ENCODE measurements around the gene SLMAP. TPM values are rescaled to one million over a fixed set of nuclear protein-coding genes. Genes with fewer than 3 reads are reported as not detected.

The SLMAP gene
- total and polyA plus RNA-seq, 2 of the 13 experiments (the other 11 are each of a cell fraction or from before 2014, with no cell fraction given): 24.0 to 48.3 TPM

DNA sequence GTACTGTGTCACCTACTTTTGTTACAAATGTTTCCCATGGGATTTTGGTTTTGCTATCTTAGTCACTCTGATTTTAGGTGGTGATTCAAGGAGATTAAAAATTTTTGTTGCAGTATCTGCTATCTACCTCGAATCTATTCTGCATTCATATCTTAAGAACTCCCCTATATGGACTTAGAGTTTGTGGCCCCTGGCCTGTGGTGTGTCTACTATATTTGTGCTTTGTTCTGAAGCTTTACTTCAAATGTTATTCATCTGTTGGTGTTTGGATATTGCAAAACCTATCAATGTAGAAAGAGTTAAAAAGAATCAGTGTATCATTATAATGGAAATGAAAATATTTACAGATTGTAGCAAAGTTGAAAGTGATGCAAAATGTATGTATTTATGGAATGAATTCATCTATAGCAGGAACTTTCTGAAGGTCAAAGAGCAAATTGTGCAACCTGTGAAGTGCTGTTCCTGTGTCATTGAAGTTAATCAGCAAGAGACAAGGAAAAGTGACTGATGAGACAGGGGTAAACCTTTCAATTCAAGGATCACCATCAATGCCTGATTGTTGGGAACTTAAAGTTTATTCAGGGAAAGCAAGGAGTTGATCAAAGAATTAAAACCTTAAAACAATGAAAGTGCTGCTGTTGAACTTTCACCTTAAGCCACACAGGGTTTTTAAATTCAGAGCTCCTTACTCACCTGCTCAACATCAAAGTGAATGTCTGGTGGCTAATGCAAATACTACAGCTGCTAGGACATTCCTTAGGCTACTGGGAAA is 71.0 kb downstream of the SLMAP start (continued):
- TF ChIP-seq, protein P1, sequence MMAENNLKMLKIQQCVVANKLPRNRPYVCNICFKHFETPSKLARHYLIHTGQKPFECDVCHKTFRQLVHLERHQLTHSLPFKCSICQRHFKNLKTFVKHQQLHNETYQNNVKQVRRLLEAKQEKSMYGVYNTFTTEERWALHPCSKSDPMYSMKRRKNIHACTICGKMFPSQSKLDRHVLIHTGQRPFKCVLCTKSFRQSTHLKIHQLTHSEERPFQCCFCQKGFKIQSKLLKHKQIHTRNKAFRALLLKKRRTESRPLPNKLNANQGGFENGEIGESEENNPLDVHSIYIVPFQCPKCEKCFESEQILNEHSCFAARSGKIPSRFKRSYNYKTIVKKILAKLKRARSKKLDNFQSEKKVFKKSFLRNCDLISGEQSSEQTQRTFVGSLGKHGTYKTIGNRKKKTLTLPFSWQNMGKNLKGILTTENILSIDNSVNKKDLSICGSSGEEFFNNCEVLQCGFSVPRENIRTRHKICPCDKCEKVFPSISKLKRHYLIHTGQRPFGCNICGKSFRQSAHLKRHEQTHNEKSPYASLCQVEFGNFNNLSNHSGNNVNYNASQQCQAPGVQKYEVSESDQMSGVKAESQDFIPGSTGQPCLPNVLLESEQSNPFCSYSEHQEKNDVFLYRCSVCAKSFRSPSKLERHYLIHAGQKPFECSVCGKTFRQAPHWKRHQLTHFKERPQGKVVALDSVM (CRISPR knock-in tag; IDR thresholded peaks at IDR 0.05): no peak
- TF ChIP-seq FOXO1 (CRISPR knock-in tag; IDR thresholded peaks at IDR 0.05) (peak; percentile 36; the same call in 1 of the 2 replicates), YEATS4 (CRISPR knock-in tag; IDR thresholded peaks at IDR 0.05; ENCODE audit: borderline replicate concordance) (no peak), ZNF878 (CRISPR knock-in tag; IDR thresholded peaks at IDR 0.05) (0 out of 2 replicates have a peak, but pooled peaks have one; percentile 25), AHR (CRISPR knock-in tag; IDR thresholded peaks at IDR 0.05) (no peak), ZNF883 (CRISPR knock-in tag; IDR thresholded peaks at IDR 0.05; ENCODE audit: not compliant biosample characterization) (no peak), NR1H2 (CRISPR knock-in tag; IDR thresholded peaks at IDR 0.05; ENCODE audit: borderline replicate concordance, low read depth) (no peak), NRL (CRISPR knock-in tag; IDR thresholded peaks at IDR 0.05; ENCODE audit: borderline replicate concordance) (no peak), SIN3B (IDR thresholded peaks at IDR 0.05; ENCODE audit: low read length) (no peak), TCF12 (IDR thresholded peaks at IDR 0.05) (no peak), TCF12 (CRISPR knock-in tag; IDR thresholded peaks at IDR 0.05) (no peak), JUND (CRISPR knock-in tag; IDR thresholded peaks at IDR 0.05) (no peak), ZNF781 (CRISPR knock-in tag; IDR thresholded peaks at IDR 0.05; ENCODE audit: borderline replicate concordance, not compliant biosample characterization) (no peak), TAF1 (CRISPR knock-in tag; IDR thresholded peaks at IDR 0.05) (no peak), TAF15 (IDR thresholded peaks at IDR 0.05; ENCODE audit: low read depth, low read length, poor library complexity, severe bottlenecking) (no peak), ZNF547 (CRISPR knock-in tag; IDR thresholded peaks at IDR 0.05) (no peak), ATF4 (CRISPR knock-in tag; IDR thresholded peaks at IDR 0.05) (peak in 1 of 2 experiments; percentile 67; a peak in 2 of 4 replicates), ELF4 (CRISPR knock-in tag; IDR thresholded peaks at IDR 0.05; ENCODE audit: borderline replicate concordance) (no peak), ZNF326 (CRISPR knock-in tag; IDR thresholded peaks at IDR 0.05; ENCODE audit: borderline replicate concordance) (no peak)
- TF ChIP-seq, protein P2, sequence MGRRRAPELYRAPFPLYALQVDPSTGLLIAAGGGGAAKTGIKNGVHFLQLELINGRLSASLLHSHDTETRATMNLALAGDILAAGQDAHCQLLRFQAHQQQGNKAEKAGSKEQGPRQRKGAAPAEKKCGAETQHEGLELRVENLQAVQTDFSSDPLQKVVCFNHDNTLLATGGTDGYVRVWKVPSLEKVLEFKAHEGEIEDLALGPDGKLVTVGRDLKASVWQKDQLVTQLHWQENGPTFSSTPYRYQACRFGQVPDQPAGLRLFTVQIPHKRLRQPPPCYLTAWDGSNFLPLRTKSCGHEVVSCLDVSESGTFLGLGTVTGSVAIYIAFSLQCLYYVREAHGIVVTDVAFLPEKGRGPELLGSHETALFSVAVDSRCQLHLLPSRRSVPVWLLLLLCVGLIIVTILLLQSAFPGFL (CRISPR knock-in tag; IDR thresholded peaks at IDR 0.05): no peak
- TF ChIP-seq, protein P3, sequence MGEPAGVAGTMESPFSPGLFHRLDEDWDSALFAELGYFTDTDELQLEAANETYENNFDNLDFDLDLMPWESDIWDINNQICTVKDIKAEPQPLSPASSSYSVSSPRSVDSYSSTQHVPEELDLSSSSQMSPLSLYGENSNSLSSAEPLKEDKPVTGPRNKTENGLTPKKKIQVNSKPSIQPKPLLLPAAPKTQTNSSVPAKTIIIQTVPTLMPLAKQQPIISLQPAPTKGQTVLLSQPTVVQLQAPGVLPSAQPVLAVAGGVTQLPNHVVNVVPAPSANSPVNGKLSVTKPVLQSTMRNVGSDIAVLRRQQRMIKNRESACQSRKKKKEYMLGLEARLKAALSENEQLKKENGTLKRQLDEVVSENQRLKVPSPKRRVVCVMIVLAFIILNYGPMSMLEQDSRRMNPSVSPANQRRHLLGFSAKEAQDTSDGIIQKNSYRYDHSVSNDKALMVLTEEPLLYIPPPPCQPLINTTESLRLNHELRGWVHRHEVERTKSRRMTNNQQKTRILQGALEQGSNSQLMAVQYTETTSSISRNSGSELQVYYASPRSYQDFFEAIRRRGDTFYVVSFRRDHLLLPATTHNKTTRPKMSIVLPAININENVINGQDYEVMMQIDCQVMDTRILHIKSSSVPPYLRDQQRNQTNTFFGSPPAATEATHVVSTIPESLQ (CRISPR knock-in tag; conservative IDR thresholded peaks at IDR 0.05): no peak
